Trophoblast cell (in vitro differentiated cells and primary cell): ENCODE results near the gene HP1BP3.
"Not testable (repeated sequence)": the region's sequence is repeated elsewhere in the genome, so short reads cannot be mapped to it uniquely, and the experiment has no call there.

Source experiments
- DNase-seq, 2 donors: peaks; one replicate each; pipeline ENCODE4 v3.0.0-alpha.2; 2016
- H2AFZ ChIP-seq: 2 replicates; pipeline ENCODE4 v1.6.1; 2013; ENCODE audit warnings: low read length, moderate library complexity, mild to moderate bottlenecking; ENCODE audit not compliant: insufficient read depth, poor library complexity
- H2AK5ac ChIP-seq: 2 replicates; pipeline ENCODE4 v1.6.1; 2013; ENCODE audit warnings: mild to moderate bottlenecking, low read length
- H2BK120ac ChIP-seq: 2 replicates; pipeline ENCODE4 v1.6.1; 2013; ENCODE audit warnings: low read length, mild to moderate bottlenecking, moderate library complexity; ENCODE audit not compliant: insufficient read depth, poor library complexity
- H2BK12ac ChIP-seq: 2 replicates; pipeline ENCODE4 v1.6.1; 2013; ENCODE audit warnings: mild to moderate bottlenecking, low read length, moderate library complexity
- H2BK5ac ChIP-seq: 2 replicates; pipeline ENCODE4 v1.6.1; 2013; ENCODE audit warnings: low read length, low read depth, moderate library complexity, mild to moderate bottlenecking; ENCODE audit not compliant: poor library complexity
- H3K14ac ChIP-seq: 2 replicates; pipeline ENCODE4 v1.6.1; 2013; ENCODE audit warnings: mild to moderate bottlenecking, low read length
- H3K18ac ChIP-seq: 2 replicates; pipeline ENCODE4 v1.6.1; 2013; ENCODE audit warnings: mild to moderate bottlenecking, low read length
- H3K23ac ChIP-seq: 2 replicates; pipeline ENCODE4 v1.6.1; 2013; ENCODE audit warnings: low read length
- H3K27ac ChIP-seq: 2 replicates; pipeline ENCODE4 v1.5.1; 2013; ENCODE audit warnings: low read depth, mild to moderate bottlenecking, inconsistent platforms, low read length, moderate library complexity
- H3K27me3 ChIP-seq: 2 replicates; pipeline ENCODE4 v1.6.1; 2013; ENCODE audit warnings: inconsistent platforms, mild to moderate bottlenecking, low read length, moderate library complexity; ENCODE audit not compliant: insufficient read depth
- H3K36me3 ChIP-seq, 2 experiments: 1 replicate in 1 of 2; 2 replicates in 1 of 2; pipeline ENCODE4 v1.6.1; 2013; ENCODE audit warnings: low read length in 2 of 2, mild to moderate bottlenecking in 2 of 2, moderate library complexity in 1 of 2; ENCODE audit not compliant: insufficient read depth in 2 of 2, control insufficient read depth in 1 of 2
- H3K4ac ChIP-seq: 2 replicates; pipeline ENCODE4 v1.6.1; 2013; ENCODE audit warnings: low read depth, mild to moderate bottlenecking, low read length, moderate library complexity
- H3K4me1 ChIP-seq, 2 experiments: 1 replicate in 1 of 2; 2 replicates in 1 of 2; pipeline ENCODE4 v1.6.1; 2013; ENCODE audit warnings: low read length in 2 of 2, mild to moderate bottlenecking in 2 of 2, moderate library complexity in 1 of 2; ENCODE audit not compliant: insufficient read depth in 2 of 2, control insufficient read depth in 1 of 2
- H3K4me2 ChIP-seq: 2 replicates; pipeline ENCODE4 v1.6.1; 2013; ENCODE audit warnings: inconsistent platforms, mild to moderate bottlenecking, low read length, moderate library complexity
- H3K4me3 ChIP-seq: 2 replicates; pipeline ENCODE4 v1.5.1; 2013; ENCODE audit warnings: mild to moderate bottlenecking, low read depth, low read length, inconsistent platforms
- H3K79me1 ChIP-seq: one replicate; pipeline ENCODE4 v1.6.1; 2013; ENCODE audit warnings: low read length
- H3K79me2 ChIP-seq: 2 replicates; pipeline ENCODE4 v1.6.1; 2013; ENCODE audit warnings: low read length, mild to moderate bottlenecking; ENCODE audit not compliant: control insufficient read depth, insufficient read depth, poor library complexity
- H3K9ac ChIP-seq: 2 replicates; pipeline ENCODE4 v1.6.1; 2013; ENCODE audit warnings: mild to moderate bottlenecking, low read length
- H3K9me3 ChIP-seq: 2 replicates; pipeline ENCODE4 v1.6.1; 2013; ENCODE audit warnings: low read depth, mild to moderate bottlenecking, control low read depth, inconsistent platforms, low read length; ENCODE audit not compliant: insufficient read depth
- H4K12ac ChIP-seq: 2 replicates; pipeline ENCODE4 v1.6.1; 2013; ENCODE audit warnings: low read depth, mild to moderate bottlenecking, low read length, moderate library complexity
- H4K8ac ChIP-seq: 2 replicates; pipeline ENCODE4 v1.6.1; 2013; ENCODE audit warnings: low read depth, mild to moderate bottlenecking, low read length, moderate library complexity
- H4K91ac ChIP-seq: one replicate; pipeline ENCODE4 v1.6.1; 2013; ENCODE audit warnings: low read depth, mild to moderate bottlenecking, low read length, moderate library complexity
- WGBS: extraction: QIAGEN DNeasy Blood & Tissue Kit; methylation state at CpG from one replicate; pipeline ENCODE4 v1.1.7; 2013; ENCODE audit warnings: missing lambda C conversion rate; ENCODE audit not compliant: insufficient read length, insufficient coverage; ENCODE audit errors: extremely low coverage; 5-methylcytosine and 5-hydroxymethylcytosine counted together

The HP1BP3 gene

GRCh38 chr1:20793236-20793635 is 6.1 kb upstream of the HP1BP3 start:
- Histone ChIP-seq H2AK5ac (no peak overlapping the region), H3K36me3 (no peaks in the 10 kb centered on the region), H2AFZ (no peak overlapping the region), H3K14ac (no peak overlapping the region), H3K79me2 (no peaks in the 10 kb centered on the region), H3K4me2 (no peak overlapping the region), H3K27me3 (no peaks in the 10 kb centered on the region), H2BK5ac (no peak overlapping the region), H3K9me3 (no peaks in the 10 kb centered on the region), H4K12ac (no peak overlapping the region), H4K8ac (no peak overlapping the region), H3K4me1 (peaks cover 0 to 2% of the 10 kb centered on the region in 2 experiments), H3K27ac (no peak overlapping the region), H3K23ac (no peak overlapping the region), H2BK120ac (no peak overlapping the region), H2BK12ac (no peak overlapping the region), H3K4ac (no peak overlapping the region), H4K91ac (no peak overlapping the region), H3K4me3 (no peak overlapping the region), H3K79me1 (no peaks in the 10 kb centered on the region), H3K9ac (no peak overlapping the region), H3K18ac (no peak overlapping the region)
- no peak for DNase-seq
- no CpG with 5 or more reads among the region's 4 CpGs for WGBS

- Histone ChIP-seq H2BK12ac (no peak overlapping the region), H4K12ac (no peak overlapping the region), H2BK5ac (no peak overlapping the region), H2BK120ac (no peak overlapping the region), H3K79me2 (peaks cover 4% of the 10 kb centered on the region), H3K18ac (no peak overlapping the region), H3K14ac (no peak overlapping the region), H4K91ac (no peak overlapping the region), H3K79me1 (peaks cover 5% of the 10 kb centered on the region), H3K27ac (no peak overlapping the region), H3K4me1 (peaks cover 0 to 2% of the 10 kb centered on the region in 2 experiments), H3K23ac (no peak overlapping the region), H2AFZ (no peak overlapping the region), H3K27me3 (no peaks in the 10 kb centered on the region), H3K4me2 (no peak overlapping the region), H3K4ac (no peak overlapping the region), H2AK5ac (no peak overlapping the region), H4K8ac (no peak overlapping the region), H3K36me3 (no peaks in the 10 kb centered on the region), H3K4me3 (no peak overlapping the region), H3K9ac (no peak overlapping the region), H3K9me3 (no peaks in the 10 kb centered on the region)
- DNase-seq = no peak
- no CpG with 5 or more reads among the region's 2 CpGs for WGBS
These were observed 5.1 kb upstream of the HP1BP3 start for GRCh38 chr1:20792196-20792595.

- no peak overlapping the region for H4K8ac ChIP-seq
- peaks cover 14% of the 10 kb centered on the region for H3K79me2 ChIP-seq
- H4K91ac ChIP-seq = no peak overlapping the region
- H2AK5ac ChIP-seq = no peak overlapping the region
- H3K79me1 ChIP-seq = peaks cover 15% of the 10 kb centered on the region
- H3K18ac ChIP-seq = no peak overlapping the region
- H3K4me3 ChIP-seq = no peak overlapping the region
- WGBS = no CpG with 5 or more reads among the region's 3 CpGs
- no peaks in the 10 kb centered on the region for H3K36me3 ChIP-seq
- H3K4ac ChIP-seq = no peak overlapping the region
- H3K27ac ChIP-seq = no peak overlapping the region
- peaks cover 0 to 2% of the 10 kb centered on the region in 2 experiments for H3K4me1 ChIP-seq
- no peak overlapping the region for H4K12ac ChIP-seq
- DNase-seq = no peak
- no peaks in the 10 kb centered on the region for H3K9me3 ChIP-seq
- H3K9ac ChIP-seq = no peak overlapping the region
- H3K27me3 ChIP-seq = no peaks in the 10 kb centered on the region
- H2BK120ac ChIP-seq = no peak overlapping the region
- H3K14ac ChIP-seq = no peak overlapping the region
- H3K23ac ChIP-seq = no peak overlapping the region
- no peak overlapping the region for H3K4me2 ChIP-seq
- H2BK12ac ChIP-seq = no peak overlapping the region
- H2AFZ ChIP-seq = no peak overlapping the region
- H2BK5ac ChIP-seq = no peak overlapping the region
These were observed 3.7 kb upstream of the HP1BP3 start for GRCh38 chr1:20790785-20791184.

GRCh38 chr1:20789598-20789997 is 2.5 kb upstream of the HP1BP3 start:
- H2BK120ac ChIP-seq, H3K27me3 ChIP-seq, H2BK5ac ChIP-seq, H2AFZ ChIP-seq, H3K36me3 ChIP-seq, H3K9me3 ChIP-seq, H3K14ac ChIP-seq, DNase-seq, H3K4me2 ChIP-seq, H3K27ac ChIP-seq, H4K12ac ChIP-seq, H3K18ac ChIP-seq, H2BK12ac ChIP-seq, H3K23ac ChIP-seq, H2AK5ac ChIP-seq, H3K4ac ChIP-seq, H4K91ac ChIP-seq, H3K4me1 ChIP-seq, H3K9ac ChIP-seq, H4K8ac ChIP-seq, H3K4me3 ChIP-seq: not testable (repeated sequence)
- WGBS = no CpG with 5 or more reads among the region's 9 CpGs
- Histone ChIP-seq H3K79me1 (peaks cover 15% of the 10 kb centered on the region), H3K79me2 (peaks cover 16% of the 10 kb centered on the region)
